ENCODE measurements around the gene GREB1L. TPM values are rescaled to one million over a fixed set of nuclear protein-coding genes. Genes with fewer than 3 reads are reported as not detected.

GREB1L gene
- total RNA-seq, 2 donors from 2014 or later: not detected

DNA sequence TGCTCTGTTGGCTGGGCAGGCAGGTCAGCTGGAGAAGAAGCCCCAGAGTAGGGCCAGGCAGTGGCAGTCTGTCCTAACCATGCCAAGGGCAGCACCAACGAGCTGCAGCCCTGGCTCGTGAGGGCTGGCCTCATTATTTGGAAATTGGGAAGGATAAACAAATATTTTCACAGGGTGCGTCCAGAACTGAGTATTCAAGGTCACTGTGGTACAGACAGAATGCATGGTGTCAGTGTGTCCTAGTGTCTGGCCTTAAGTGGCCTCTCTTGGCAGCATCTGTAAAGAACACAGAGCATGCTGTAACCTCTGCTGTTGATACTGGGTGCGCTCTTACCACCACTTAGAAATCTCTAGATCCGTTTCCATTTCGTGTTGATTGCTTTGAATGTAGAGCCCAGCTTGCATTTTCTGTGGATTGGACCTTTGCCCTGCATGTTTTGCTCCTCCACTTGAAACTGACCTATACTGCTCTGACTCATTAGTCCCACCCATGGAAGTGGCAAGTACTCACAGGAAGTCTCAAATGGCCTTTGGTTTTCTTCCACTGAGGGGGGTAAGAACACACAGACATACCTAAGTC, 88.2 kb downstream of the GREB1L start:
- ATAC-seq (no peak), DNase-seq (ENCODE audit: low spot score) (no peak)
- H3K9me3 Mint-ChIP-seq: no peaks in the 10 kb centered on the region
- H3K27me3 Mint-ChIP-seq: peaks cover 5 to 23% of the 10 kb centered on the region in 2 donors
- no peak overlapping the region for H3K27ac Mint-ChIP-seq
- no peaks in the 10 kb centered on the region for H3K4me1 Mint-ChIP-seq (ENCODE audit: low read depth in 2 of 2)
- no peaks in the 10 kb centered on the region for H3K36me3 Mint-ChIP-seq
- no peak overlapping the region for H3K4me3 Mint-ChIP-seq

- DNase-seq (ENCODE audit: low spot score): no peak
- no peaks in the 10 kb centered on the region for H3K36me3 Mint-ChIP-seq
- H3K9me3 Mint-ChIP-seq: no peaks in the 10 kb centered on the region
- no peak overlapping the region for H3K4me3 Mint-ChIP-seq
- ATAC-seq: no peak
- peaks cover 5 to 23% of the 10 kb centered on the region in 2 donors for H3K27me3 Mint-ChIP-seq
- H3K27ac Mint-ChIP-seq: no peak overlapping the region
- no peaks in the 10 kb centered on the region for H3K4me1 Mint-ChIP-seq (ENCODE audit: low read depth in 2 of 2)
Measured at GRCh38 chr18:21331065-21331464, 89.0 kb downstream of the GREB1L start.

- Mint-ChIP-seq H3K9me3 (no peaks in the 10 kb centered on the region), H3K4me1 (ENCODE audit: low read depth in 2 of 2) (no peaks in the 10 kb centered on the region), H3K4me3 (no peak overlapping the region), H3K27ac (no peak overlapping the region), H3K27me3 (peaks cover 5 to 8% of the 10 kb centered on the region in 2 donors), H3K36me3 (no peaks in the 10 kb centered on the region)
- ATAC-seq (no peak), DNase-seq (ENCODE audit: low spot score) (no peak)
Measured at GRCh38 chr18:21335927-21336488, 94.0 kb downstream of the GREB1L start.

- Mint-ChIP-seq H3K27me3 (peaks cover 5 to 8% of the 10 kb centered on the region in 2 donors), H3K9me3 (no peaks in the 10 kb centered on the region), H3K4me3 (no peak overlapping the region), H3K36me3 (no peaks in the 10 kb centered on the region), H3K4me1 (ENCODE audit: low read depth in 2 of 2) (no peaks in the 10 kb centered on the region), H3K27ac (no peak overlapping the region)
- ATAC-seq (no peak), DNase-seq (ENCODE audit: low spot score) (no peak)
Measured at GRCh38 chr18:21336846-21337245, 94.8 kb downstream of the GREB1L start.

DNA sequence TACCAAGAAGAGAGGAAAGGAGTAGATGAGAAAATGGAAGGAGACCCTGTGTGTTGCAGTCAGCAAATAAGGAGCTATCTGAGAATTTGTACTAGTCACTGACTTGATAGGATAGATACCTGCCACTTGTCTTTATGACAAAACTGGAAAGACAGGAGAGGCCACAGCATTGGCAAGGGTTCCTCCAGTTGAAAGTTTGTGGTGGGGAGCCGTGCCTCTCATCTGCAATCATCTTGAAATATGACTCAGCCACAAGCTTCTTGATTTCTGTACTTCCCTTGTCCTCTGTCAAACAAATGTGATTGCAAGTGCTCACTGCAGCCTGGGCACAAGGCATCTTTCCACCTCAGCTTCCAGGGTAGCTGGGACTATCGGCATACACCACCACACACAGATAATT, 99.1 kb downstream of the GREB1L start:
- DNase-seq (ENCODE audit: low spot score) (no peak), ATAC-seq (no peak)
- Mint-ChIP-seq H3K4me3 (no peak overlapping the region), H3K4me1 (ENCODE audit: low read depth in 2 of 2) (no peaks in the 10 kb centered on the region), H3K9me3 (no peaks in the 10 kb centered on the region), H3K27ac (no peak overlapping the region), H3K27me3 (peaks cover 5 to 16% of the 10 kb centered on the region in 2 donors), H3K36me3 (no peaks in the 10 kb centered on the region)

- no peak for DNase-seq (ENCODE audit: low spot score)
- no peak for ATAC-seq
- H3K27me3 Mint-ChIP-seq: peaks cover 8 to 21% of the 10 kb centered on the region in 2 donors
- no peak overlapping the region for H3K4me3 Mint-ChIP-seq
- H3K4me1 Mint-ChIP-seq (ENCODE audit: low read depth in 2 of 2): no peaks in the 10 kb centered on the region
- H3K36me3 Mint-ChIP-seq: no peaks in the 10 kb centered on the region
- no peaks in the 10 kb centered on the region for H3K9me3 Mint-ChIP-seq
- no peak overlapping the region for H3K27ac Mint-ChIP-seq
Measured at GRCh38 chr18:21342372-21342771, 100.3 kb downstream of the GREB1L start.

DNA sequence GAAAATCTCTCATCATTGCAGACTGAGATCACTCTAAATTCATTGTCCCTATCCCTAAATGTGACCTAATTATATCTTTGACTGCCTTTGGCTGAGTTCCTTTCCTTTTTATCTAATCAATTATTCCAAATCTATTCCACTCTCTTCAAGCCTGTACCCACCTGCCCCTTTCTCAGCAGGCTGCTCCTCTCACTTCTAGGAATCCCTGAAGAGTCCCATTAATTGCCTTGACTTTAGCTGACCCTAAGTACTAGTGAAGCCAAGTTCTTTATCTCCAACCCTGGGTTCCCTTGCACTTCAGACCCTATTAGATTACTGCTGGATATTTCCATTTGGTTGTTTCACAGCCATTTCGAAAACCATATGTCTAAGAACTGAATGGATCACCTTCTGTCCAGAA, 102.8 kb downstream of the GREB1L start:
- no peak for DNase-seq (ENCODE audit: low spot score)
- Mint-ChIP-seq H3K27ac (no peak overlapping the region), H3K4me3 (no peak overlapping the region), H3K36me3 (no peaks in the 10 kb centered on the region), H3K27me3 (peaks cover 3 to 20% of the 10 kb centered on the region in 2 donors), H3K9me3 (no peaks in the 10 kb centered on the region), H3K4me1 (ENCODE audit: low read depth in 2 of 2) (no peaks in the 10 kb centered on the region)
- no peak for ATAC-seq

GRCh38 chr18:21345840-21346239, 103.8 kb downstream of the GREB1L start:
- peaks cover 3 to 20% of the 10 kb centered on the region in 2 donors for H3K27me3 Mint-ChIP-seq
- DNase-seq (ENCODE audit: low spot score) (no peak), ATAC-seq (no peak)
- no peaks in the 10 kb centered on the region for H3K4me1 Mint-ChIP-seq (ENCODE audit: low read depth in 2 of 2)
- H3K27ac Mint-ChIP-seq: no peak overlapping the region
- no peak overlapping the region for H3K4me3 Mint-ChIP-seq
- no peaks in the 10 kb centered on the region for H3K9me3 Mint-ChIP-seq
- H3K36me3 Mint-ChIP-seq: no peaks in the 10 kb centered on the region

DNA sequence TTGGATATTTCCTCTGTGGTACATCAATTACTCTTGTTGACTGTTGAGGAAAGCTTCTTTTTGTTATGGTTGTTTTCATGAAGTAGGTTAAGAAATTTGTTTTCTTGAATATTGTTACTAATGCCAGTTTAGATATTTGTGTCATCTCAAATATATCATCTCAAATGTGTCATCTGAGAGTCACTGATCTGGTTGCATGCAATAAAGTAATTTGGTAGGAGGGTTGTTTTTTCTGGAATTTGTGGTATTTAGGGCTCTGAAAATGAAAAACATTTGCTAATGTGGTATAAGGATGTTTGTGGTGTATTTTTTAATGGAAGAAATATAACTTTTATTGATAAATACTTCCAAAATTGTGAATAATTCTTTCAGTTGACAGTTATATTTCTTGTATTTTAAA, 117.7 kb downstream of the GREB1L start:
- peaks cover 6 to 15% of the 10 kb centered on the region in 2 donors for H3K27me3 Mint-ChIP-seq
- no peak overlapping the region for H3K27ac Mint-ChIP-seq
- ATAC-seq: no peak

DNA sequence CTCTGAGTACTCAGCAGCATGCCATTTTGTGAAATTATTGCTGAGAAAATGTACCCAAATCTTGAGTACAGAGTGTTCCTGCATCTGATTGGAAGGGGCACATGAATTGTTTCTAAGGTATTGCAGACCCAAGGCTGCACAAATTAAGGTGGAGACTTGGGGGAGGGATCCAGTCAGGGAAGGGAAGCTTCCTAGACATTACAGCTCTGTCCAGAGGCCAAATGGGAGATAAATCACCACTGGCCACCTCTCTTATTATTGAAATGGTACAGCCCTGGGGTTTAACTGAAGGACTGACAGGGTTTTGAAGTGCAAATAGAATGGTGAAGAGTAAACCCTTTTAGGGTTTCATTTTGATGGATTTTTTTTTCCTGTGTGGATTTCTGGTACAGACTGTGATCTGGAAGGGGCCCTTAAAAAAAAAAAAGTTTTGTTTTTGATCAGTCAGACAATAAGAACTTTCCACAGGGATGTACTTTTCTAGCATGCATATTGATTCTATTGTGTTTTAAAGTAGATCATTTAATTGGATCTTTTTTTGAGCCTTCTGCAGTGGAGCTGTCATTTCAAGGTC, 119.4 kb downstream of the GREB1L start:
- no peaks in the 10 kb centered on the region for H3K36me3 Mint-ChIP-seq
- no peak for DNase-seq (ENCODE audit: low spot score)
- no peaks in the 10 kb centered on the region for H3K9me3 Mint-ChIP-seq
- H3K4me1 Mint-ChIP-seq (ENCODE audit: low read depth in 2 of 2): no peaks in the 10 kb centered on the region
- H3K27ac Mint-ChIP-seq: no peak overlapping the region
- H3K27me3 Mint-ChIP-seq: peaks cover 6 to 15% of the 10 kb centered on the region in 2 donors
- ATAC-seq: no peak
- no peak overlapping the region for H3K4me3 Mint-ChIP-seq

More for the DNA sequence above, 117.7 kb downstream of the GREB1L start:
- no peaks in the 10 kb centered on the region for H3K4me1 Mint-ChIP-seq (ENCODE audit: low read depth in 2 of 2)
- no peak for DNase-seq (ENCODE audit: low spot score)
- no peaks in the 10 kb centered on the region for H3K36me3 Mint-ChIP-seq
- H3K9me3 Mint-ChIP-seq: no peaks in the 10 kb centered on the region
- H3K4me3 Mint-ChIP-seq: no peak overlapping the region

DNA sequence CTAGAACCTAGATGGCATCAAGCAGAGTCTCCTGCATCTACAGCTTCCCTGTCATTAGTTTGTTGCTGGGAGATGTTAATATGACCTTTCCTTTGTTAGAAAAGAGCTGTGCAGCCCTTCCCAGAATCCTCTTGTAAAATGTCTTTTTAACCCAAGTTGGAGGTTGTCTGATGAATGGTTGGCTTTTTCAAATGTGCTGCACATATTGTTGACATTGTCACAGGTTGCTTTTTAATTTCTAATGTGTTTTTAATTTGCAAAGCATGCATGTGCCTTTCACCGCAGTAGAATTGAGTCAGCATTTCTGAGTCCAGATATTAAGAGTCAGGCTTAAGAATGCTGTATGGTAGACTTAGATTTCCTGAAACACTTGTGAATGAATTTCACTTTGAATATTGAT, 120.8 kb downstream of the GREB1L start:
- no peaks in the 10 kb centered on the region for H3K9me3 Mint-ChIP-seq
- no peaks in the 10 kb centered on the region for H3K36me3 Mint-ChIP-seq
- DNase-seq (ENCODE audit: low spot score) (no peak), ATAC-seq (no peak)
- no peak overlapping the region for H3K4me3 Mint-ChIP-seq
- H3K27me3 Mint-ChIP-seq: peaks cover 12 to 25% of the 10 kb centered on the region in 2 donors
- no peaks in the 10 kb centered on the region for H3K4me1 Mint-ChIP-seq (ENCODE audit: low read depth in 2 of 2)
- no peak overlapping the region for H3K27ac Mint-ChIP-seq

DNA sequence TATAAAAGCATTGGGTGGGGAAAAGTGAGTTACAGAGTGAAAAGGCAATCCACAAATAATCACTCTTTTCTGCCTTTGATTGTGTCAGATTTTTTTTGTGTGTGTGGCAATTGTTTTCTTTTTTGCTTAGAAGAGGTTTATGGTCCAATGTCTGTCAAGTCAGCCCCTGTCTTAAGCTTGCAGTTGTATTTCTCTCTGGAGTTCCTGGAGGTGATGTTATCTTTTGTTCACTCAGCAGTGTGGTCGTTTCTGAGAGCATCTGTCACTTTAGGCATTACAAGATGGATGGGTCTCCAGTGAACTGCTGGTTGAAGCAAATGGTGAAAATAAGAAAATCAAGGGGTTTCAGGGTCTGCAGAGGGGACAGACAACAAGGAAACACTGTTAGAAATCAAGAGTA, 121.3 kb downstream of the GREB1L start:
- Mint-ChIP-seq H3K9me3 (no peaks in the 10 kb centered on the region), H3K27me3 (peaks cover 15 to 25% of the 10 kb centered on the region in 2 donors), H3K4me1 (ENCODE audit: low read depth in 2 of 2) (no peaks in the 10 kb centered on the region), H3K27ac (no peak overlapping the region), H3K36me3 (no peaks in the 10 kb centered on the region), H3K4me3 (no peak overlapping the region)
- no peak for DNase-seq (ENCODE audit: low spot score)
- no peak for ATAC-seq

DNA sequence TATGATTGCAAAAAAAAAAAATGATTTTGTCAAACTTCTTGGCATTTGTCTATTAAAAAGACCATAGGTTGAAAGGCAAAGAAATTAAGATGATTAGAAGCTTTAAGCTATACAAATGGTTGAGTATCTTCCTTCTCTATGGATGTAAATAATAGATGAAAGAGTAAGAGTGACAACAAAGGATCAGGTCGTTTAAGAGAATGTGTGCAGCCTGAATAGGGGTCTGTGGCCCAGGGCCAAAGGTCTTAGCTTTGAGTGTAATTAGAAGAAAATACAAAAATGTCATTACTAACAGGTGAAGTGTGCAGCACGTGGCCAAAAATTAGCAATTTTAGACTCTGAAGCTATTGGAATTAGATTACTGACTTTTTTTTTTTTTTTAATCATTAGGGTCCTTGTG, 122.4 kb downstream of the GREB1L start:
- Mint-ChIP-seq H3K9me3 (no peaks in the 10 kb centered on the region), H3K27me3 (peaks cover 15 to 24% of the 10 kb centered on the region in 2 donors), H3K36me3 (no peaks in the 10 kb centered on the region), H3K4me1 (ENCODE audit: low read depth in 2 of 2) (no peaks in the 10 kb centered on the region), H3K27ac (no peak overlapping the region), H3K4me3 (no peak overlapping the region)
- ATAC-seq (no peak), DNase-seq (ENCODE audit: low spot score) (no peak)

- no peaks in the 10 kb centered on the region for H3K4me1 Mint-ChIP-seq (ENCODE audit: low read depth in 2 of 2)
- ATAC-seq (no peak), DNase-seq (ENCODE audit: low spot score) (no peak)
- H3K36me3 Mint-ChIP-seq: no peaks in the 10 kb centered on the region
- no peak overlapping the region for H3K27ac Mint-ChIP-seq
- no peaks in the 10 kb centered on the region for H3K9me3 Mint-ChIP-seq
- peaks cover 9 to 10% of the 10 kb centered on the region in 2 donors for H3K27me3 Mint-ChIP-seq
- no peak overlapping the region for H3K4me3 Mint-ChIP-seq
Measured at GRCh38 chr18:21366896-21367295, 124.9 kb downstream of the GREB1L start.
